GM23338 (cell line): ENCODE measurements around the gene NTNG1. TPM values are rescaled to one million over a fixed set of nuclear protein-coding genes. Genes with fewer than 3 reads are reported as not detected.

Experiments used
- ATAC-seq: fragments of 200-7000 bp; cut with Tn5 transposase; 3 replicates; pipeline ENCODE4 v1.9.1; 2020
- DNase-seq: peaks from one replicate; pipeline ENCODE4 v3.0.0-alpha.2; 2015; ENCODE audit warnings: low spot score
- H2AFZ ChIP-seq: fragments of 200-600 bp; sonication (generic); 2 replicates; pipeline ENCODE4 v1.8.0; 2016; ENCODE audit warnings: antibody characterized with exemption, mild to moderate bottlenecking, moderate library complexity
- H3F3A ChIP-seq: fragments of 200-600 bp; sonication (generic); replicated peaks from 2 replicates; pipeline ENCODE4 v1.8.0; 2017; ENCODE audit warnings: antibody characterized with exemption, mixed run types, low read depth
- H3K27ac ChIP-seq: fragments of 200-600 bp; sonication (generic); 2 replicates; pipeline ENCODE4 v1.6.1; 2016; ENCODE audit warnings: low read depth
- H3K27me3 ChIP-seq: fragments of 200-600 bp; sonication (generic); 2 replicates; pipeline ENCODE4 v1.8.0; 2016; ENCODE audit warnings: mild to moderate bottlenecking, mixed run types, moderate library complexity; ENCODE audit not compliant: insufficient read depth
- H3K36me3 ChIP-seq: fragments of 200-600 bp; sonication (generic); 2 replicates; pipeline ENCODE4 v1.8.0; 2016; ENCODE audit warnings: mild to moderate bottlenecking; ENCODE audit not compliant: insufficient read depth
- H3K4me1 ChIP-seq: fragments of 200-600 bp; sonication (generic); 2 replicates; pipeline ENCODE4 v1.8.0; 2016; ENCODE audit warnings: mild to moderate bottlenecking, moderate library complexity; ENCODE audit not compliant: insufficient read depth
- H3K4me2 ChIP-seq: fragments of 200-600 bp; sonication (generic); 2 replicates; pipeline ENCODE4 v1.7.1; 2017; ENCODE audit warnings: mixed run types
- H3K4me3 ChIP-seq: fragments of 200-600 bp; sonication (generic); 2 replicates; pipeline ENCODE4 v1.6.1; 2016; ENCODE audit warnings: mixed run types
- H3K79me2 ChIP-seq: fragments of 200-600 bp; sonication (generic); replicated peaks from 2 replicates; pipeline ENCODE4 v1.8.0; 2017; ENCODE audit warnings: mild to moderate bottlenecking; ENCODE audit not compliant: insufficient read depth
- H3K9me2 ChIP-seq: fragments of 200-600 bp; sonication (generic); 2 replicates; pipeline ENCODE4 v1.8.0; 2017; ENCODE audit not compliant: insufficient read depth
- H4K20me1 ChIP-seq: fragments of 200-600 bp; sonication (generic); replicated peaks from 2 replicates; pipeline ENCODE4 v1.8.0; 2017; ENCODE audit warnings: mild to moderate bottlenecking; ENCODE audit not compliant: insufficient read depth
- H3K27ac Mint-ChIP-seq: 2 replicates; pipeline ENCODE4 v1.8.0; 2020; ENCODE audit warnings: inconsistent platforms, mild to moderate bottlenecking, moderate library complexity, mixed read lengths
- H3K27me3 Mint-ChIP-seq: 3 replicates; pipeline ENCODE4 v1.8.0; 2022; ENCODE audit warnings: low read depth, mild to moderate bottlenecking, moderate library complexity, mixed read lengths, inconsistent platforms; ENCODE audit not compliant: insufficient read depth, poor library complexity
- H3K36me3 Mint-ChIP-seq: 3 replicates; pipeline ENCODE4 v1.8.0; 2021; ENCODE audit warnings: low read depth, mild to moderate bottlenecking, inconsistent platforms, moderate library complexity, mixed read lengths
- H3K4me1 Mint-ChIP-seq: 3 replicates; pipeline ENCODE4 v1.8.0; 2020; ENCODE audit warnings: mild to moderate bottlenecking, inconsistent platforms, mixed read lengths
- H3K4me3 Mint-ChIP-seq: 3 replicates; pipeline ENCODE4 v1.8.0; 2021; ENCODE audit warnings: moderate library complexity, mild to moderate bottlenecking, inconsistent platforms, mixed read lengths
- H3K9me3 Mint-ChIP-seq: 3 replicates; pipeline ENCODE4 v1.8.0; 2020; ENCODE audit warnings: moderate library complexity, mild to moderate bottlenecking, inconsistent platforms, mixed read lengths
- CREB1 ChIP-seq: fragments of 250-450 bp; sonication (Bioruptor Pico); IDR thresholded peaks from 2 replicates; pipeline ENCODE4 v1.5.0; 2020; ENCODE audit warnings: low read depth, mild to moderate bottlenecking, moderate library complexity
- EZH2 ChIP-seq: fragments of 200-600 bp; sonication (generic); IDR thresholded peaks from one replicate; pipeline ENCODE4 v1.8.0; 2017; ENCODE audit warnings: antibody characterized with exemption, mild to moderate bottlenecking, low read depth; ENCODE audit not compliant: unreplicated experiment
- JUNB ChIP-seq: IDR thresholded peaks from one replicate; pipeline ENCODE4 v1.6.1; 2016; ENCODE audit warnings: antibody characterized with exemption; ENCODE audit not compliant: unreplicated experiment
- NANOG ChIP-seq: IDR thresholded peaks from 2 replicates; pipeline ENCODE4 v1.6.1; 2016; ENCODE audit warnings: antibody characterized with exemption, borderline replicate concordance
- POLR2AphosphoS5 ChIP-seq: IDR thresholded peaks from 2 replicates; pipeline ENCODE4 v1.6.1; 2016; ENCODE audit warnings: antibody characterized with exemption, low read depth
- STAT1 ChIP-seq: IDR thresholded peaks from one replicate; pipeline ENCODE4 v1.6.1; 2016; ENCODE audit warnings: antibody characterized with exemption; ENCODE audit not compliant: unreplicated experiment
- ZNF114 ChIP-seq: fragments of 250-450 bp; sonication (Bioruptor Pico); IDR thresholded peaks from 2 replicates; pipeline ENCODE4 v1.5.0; 2020; ENCODE audit warnings: mild to moderate bottlenecking, moderate library complexity
- ZNF331 ChIP-seq: fragments of 250-450 bp; sonication (Bioruptor Pico); IDR thresholded peaks from 2 replicates; pipeline ENCODE4 v1.5.0; 2020; ENCODE audit warnings: low read depth, mild to moderate bottlenecking, moderate library complexity
- polyA plus RNA-seq: library from polyadenylated mRNA; unstranded; fragments of >200 nt; fragmentation: Nextera tagmentation; extraction: Ambion mirVana; gene quantifications from 2 replicates; pipeline ENCODE4 v1.2.1, GENCODE V29; 2016
- total RNA-seq: library from RNA; depleted of rRNA; stranded (reverse); fragments of >200 nt; shearing (Covaris generic); gene quantifications from 2 replicates; pipeline ENCODE4 v1.2.3, GENCODE V29; 2014
- TF ChIP-seq, protein P1 (sequence below), 2 experiments: fragments of 200-600 bp in 1 of 2; sonication (generic) in 1 of 2; conservative IDR thresholded peaks; 2 replicates each; pipeline versions ENCODE4 v1.5.1 to v1.6.1; 2016 to 2017; ENCODE audit warnings: antibody characterized with exemption in 2 of 2, low read depth in 2 of 2, mild to moderate bottlenecking in 2 of 2, moderate library complexity in 1 of 2
- TF ChIP-seq, protein P2 (sequence below): IDR thresholded peaks from 2 replicates; pipeline ENCODE4 v1.6.1; 2016; ENCODE audit warnings: antibody characterized with exemption
- TF ChIP-seq, protein P3 (sequence below): fragments of 250-450 bp; sonication (Bioruptor Pico); IDR thresholded peaks from 2 replicates; pipeline ENCODE4 v1.5.0; 2020; ENCODE audit warnings: mild to moderate bottlenecking, moderate library complexity

NTNG1 gene
- total and polyA plus RNA-seq, 2 experiments from 2014 or later: 7.2 to 10.3 TPM

DNA sequence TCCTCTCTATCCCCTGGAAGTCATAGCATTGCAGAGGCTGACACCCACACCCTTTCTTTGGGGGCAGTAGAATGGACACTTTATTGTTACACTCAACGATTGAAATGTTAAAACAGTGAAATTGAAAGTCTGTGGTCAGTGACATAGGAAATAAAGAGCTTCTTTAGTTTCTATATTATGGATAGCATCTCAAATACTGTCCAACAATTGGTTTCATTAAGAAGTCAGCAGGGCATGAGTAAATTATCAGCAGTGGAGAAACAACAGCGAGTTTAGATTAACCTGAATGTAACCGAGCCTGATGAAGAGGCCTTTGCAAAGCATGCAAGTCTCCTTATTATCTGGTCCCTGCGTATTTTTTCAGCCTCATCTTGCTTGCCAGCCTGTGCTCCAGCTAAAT lies 350.7 kb downstream of the NTNG1 start (continued):
- TF ChIP-seq, protein P1, sequence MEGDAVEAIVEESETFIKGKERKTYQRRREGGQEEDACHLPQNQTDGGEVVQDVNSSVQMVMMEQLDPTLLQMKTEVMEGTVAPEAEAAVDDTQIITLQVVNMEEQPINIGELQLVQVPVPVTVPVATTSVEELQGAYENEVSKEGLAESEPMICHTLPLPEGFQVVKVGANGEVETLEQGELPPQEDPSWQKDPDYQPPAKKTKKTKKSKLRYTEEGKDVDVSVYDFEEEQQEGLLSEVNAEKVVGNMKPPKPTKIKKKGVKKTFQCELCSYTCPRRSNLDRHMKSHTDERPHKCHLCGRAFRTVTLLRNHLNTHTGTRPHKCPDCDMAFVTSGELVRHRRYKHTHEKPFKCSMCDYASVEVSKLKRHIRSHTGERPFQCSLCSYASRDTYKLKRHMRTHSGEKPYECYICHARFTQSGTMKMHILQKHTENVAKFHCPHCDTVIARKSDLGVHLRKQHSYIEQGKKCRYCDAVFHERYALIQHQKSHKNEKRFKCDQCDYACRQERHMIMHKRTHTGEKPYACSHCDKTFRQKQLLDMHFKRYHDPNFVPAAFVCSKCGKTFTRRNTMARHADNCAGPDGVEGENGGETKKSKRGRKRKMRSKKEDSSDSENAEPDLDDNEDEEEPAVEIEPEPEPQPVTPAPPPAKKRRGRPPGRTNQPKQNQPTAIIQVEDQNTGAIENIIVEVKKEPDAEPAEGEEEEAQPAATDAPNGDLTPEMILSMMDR (conservative IDR thresholded peaks at IDR 0.05; ENCODE audit: low read depth in 2 of 2): no peak
- TF ChIP-seq, protein P2, sequence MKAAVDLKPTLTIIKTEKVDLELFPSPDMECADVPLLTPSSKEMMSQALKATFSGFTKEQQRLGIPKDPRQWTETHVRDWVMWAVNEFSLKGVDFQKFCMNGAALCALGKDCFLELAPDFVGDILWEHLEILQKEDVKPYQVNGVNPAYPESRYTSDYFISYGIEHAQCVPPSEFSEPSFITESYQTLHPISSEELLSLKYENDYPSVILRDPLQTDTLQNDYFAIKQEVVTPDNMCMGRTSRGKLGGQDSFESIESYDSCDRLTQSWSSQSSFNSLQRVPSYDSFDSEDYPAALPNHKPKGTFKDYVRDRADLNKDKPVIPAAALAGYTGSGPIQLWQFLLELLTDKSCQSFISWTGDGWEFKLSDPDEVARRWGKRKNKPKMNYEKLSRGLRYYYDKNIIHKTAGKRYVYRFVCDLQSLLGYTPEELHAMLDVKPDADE: no peak
- TF ChIP-seq ZNF331 (no peak), NANOG (no peak)
- TF ChIP-seq, protein P3, sequence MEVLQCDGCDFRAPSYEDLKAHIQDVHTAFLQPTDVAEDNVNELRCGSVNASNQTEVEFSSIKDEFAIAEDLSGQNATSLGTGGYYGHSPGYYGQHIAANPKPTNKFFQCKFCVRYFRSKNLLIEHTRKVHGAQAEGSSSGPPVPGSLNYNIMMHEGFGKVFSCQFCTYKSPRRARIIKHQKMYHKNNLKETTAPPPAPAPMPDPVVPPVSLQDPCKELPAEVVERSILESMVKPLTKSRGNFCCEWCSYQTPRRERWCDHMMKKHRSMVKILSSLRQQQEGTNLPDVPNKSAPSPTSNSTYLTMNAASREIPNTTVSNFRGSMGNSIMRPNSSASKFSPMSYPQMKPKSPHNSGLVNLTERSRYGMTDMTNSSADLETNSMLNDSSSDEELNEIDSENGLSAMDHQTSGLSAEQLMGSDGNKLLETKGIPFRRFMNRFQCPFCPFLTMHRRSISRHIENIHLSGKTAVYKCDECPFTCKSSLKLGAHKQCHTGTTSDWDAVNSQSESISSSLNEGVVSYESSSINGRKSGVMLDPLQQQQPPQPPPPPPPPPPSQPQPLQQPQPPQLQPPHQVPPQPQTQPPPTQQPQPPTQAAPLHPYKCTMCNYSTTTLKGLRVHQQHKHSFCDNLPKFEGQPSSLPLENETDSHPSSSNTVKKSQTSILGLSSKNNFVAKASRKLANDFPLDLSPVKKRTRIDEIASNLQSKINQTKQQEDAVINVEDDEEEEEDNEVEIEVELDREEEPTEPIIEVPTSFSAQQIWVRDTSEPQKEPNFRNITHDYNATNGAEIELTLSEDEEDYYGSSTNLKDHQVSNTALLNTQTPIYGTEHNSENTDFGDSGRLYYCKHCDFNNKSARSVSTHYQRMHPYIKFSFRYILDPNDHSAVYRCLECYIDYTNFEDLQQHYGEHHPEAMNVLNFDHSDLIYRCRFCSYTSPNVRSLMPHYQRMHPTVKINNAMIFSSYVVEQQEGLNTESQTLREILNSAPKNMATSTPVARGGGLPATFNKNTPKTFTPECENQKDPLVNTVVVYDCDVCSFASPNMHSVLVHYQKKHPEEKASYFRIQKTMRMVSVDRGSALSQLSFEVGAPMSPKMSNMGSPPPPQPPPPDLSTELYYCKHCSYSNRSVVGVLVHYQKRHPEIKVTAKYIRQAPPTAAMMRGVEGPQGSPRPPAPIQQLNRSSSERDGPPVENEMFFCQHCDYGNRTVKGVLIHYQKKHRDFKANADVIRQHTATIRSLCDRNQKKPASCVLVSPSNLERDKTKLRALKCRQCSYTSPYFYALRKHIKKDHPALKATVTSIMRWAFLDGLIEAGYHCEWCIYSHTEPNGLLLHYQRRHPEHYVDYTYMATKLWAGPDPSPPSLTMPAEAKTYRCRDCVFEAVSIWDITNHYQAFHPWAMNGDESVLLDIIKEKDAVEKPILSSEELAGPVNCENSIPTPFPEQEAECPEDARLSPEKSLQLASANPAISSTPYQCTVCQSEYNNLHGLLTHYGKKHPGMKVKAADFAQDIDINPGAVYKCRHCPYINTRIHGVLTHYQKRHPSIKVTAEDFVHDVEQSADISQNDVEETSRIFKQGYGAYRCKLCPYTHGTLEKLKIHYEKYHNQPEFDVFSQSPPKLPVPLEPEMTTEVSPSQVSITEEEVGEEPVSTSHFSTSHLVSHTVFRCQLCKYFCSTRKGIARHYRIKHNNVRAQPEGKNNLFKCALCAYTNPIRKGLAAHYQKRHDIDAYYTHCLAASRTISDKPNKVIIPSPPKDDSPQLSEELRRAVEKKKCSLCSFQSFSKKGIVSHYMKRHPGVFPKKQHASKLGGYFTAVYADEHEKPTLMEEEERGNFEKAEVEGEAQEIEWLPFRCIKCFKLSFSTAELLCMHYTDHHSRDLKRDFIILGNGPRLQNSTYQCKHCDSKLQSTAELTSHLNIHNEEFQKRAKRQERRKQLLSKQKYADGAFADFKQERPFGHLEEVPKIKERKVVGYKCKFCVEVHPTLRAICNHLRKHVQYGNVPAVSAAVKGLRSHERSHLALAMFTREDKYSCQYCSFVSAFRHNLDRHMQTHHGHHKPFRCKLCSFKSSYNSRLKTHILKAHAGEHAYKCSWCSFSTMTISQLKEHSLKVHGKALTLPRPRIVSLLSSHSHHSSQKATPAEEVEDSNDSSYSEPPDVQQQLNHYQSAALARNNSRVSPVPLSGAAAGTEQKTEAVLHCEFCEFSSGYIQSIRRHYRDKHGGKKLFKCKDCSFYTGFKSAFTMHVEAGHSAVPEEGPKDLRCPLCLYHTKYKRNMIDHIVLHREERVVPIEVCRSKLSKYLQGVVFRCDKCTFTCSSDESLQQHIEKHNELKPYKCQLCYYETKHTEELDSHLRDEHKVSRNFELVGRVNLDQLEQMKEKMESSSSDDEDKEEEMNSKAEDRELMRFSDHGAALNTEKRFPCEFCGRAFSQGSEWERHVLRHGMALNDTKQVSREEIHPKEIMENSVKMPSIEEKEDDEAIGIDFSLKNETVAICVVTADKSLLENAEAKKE: no peak

DNA sequence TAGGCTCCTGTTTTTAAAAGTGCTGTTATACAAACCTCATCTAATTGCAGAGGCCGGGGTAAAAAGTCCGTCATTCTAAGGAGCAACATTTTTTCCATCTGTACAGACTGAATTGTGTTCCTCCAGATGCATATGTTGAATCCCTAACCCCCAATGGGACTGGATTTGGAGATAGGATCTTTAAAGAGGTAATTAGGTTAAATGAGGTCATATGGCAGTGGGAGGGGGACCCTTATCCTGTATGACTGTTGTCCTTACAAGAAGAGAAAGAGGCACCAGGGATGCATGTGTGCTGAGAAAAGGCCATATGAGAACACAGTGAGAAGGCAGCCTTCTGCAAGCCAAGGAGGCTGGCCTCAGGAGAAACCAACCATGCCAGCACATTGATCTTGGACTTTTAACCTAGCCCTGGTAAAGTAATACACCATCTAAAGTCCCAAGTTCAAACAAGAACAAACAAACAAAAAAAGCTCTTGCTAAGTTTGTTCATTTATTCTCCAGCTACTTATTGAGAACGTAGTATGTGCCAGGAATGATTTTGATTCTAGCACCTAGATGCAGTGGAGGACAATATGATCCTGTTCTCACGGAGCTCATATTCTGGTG lies 352.4 kb downstream of the NTNG1 start:
- Histone ChIP-seq H3K9me2 (peaks cover under 1% of the 10 kb centered on the region; the same call in 1 of the 2 replicates), H3K36me3 (no peaks in the 10 kb centered on the region), H3K27me3 (no peaks in the 10 kb centered on the region), H2AFZ (no peak overlapping the region), H3K4me3 (no peak overlapping the region), H3F3A (no peaks in the 10 kb centered on the region), H3K4me1 (no peaks in the 10 kb centered on the region), H3K27ac (no peak overlapping the region), H4K20me1 (no peaks in the 10 kb centered on the region), H3K4me2 (no peak overlapping the region), H3K79me2 (no peaks in the 10 kb centered on the region)
- Mint-ChIP-seq H3K4me1 (peaks cover 7% of the 10 kb centered on the region; the same call in 2 of the 3 replicates), H3K27ac (no peak overlapping the region), H3K9me3 (no peaks in the 10 kb centered on the region), H3K36me3 (no peaks in the 10 kb centered on the region), H3K27me3 (peaks cover 2% of the 10 kb centered on the region), H3K4me3 (no peak overlapping the region)
- ATAC-seq (no peak), DNase-seq (no peak)
- no peak for TF ChIP-seq CREB1 (CRISPR knock-in tag)
- TF ChIP-seq JUNB: no peak
- TF ChIP-seq EZH2: no peak
- TF ChIP-seq, protein P1 (conservative IDR thresholded peaks at IDR 0.05; ENCODE audit: low read depth in 2 of 2): no peak
- TF ChIP-seq ZNF114 (CRISPR knock-in tag): no peak
- no peak for TF ChIP-seq ZNF331
- no peak for TF ChIP-seq POLR2AphosphoS5
- TF ChIP-seq STAT1: no peak
